ENCODE measurements around the gene NKIRAS1.

- TF ChIP-seq CSRNP3 (CRISPR knock-in tag; IDR thresholded peaks at IDR 0.05) (no peak), RARB (CRISPR knock-in tag; IDR thresholded peaks at IDR 0.05) (no peak), CSDC2 (CRISPR knock-in tag; IDR thresholded peaks at IDR 0.05) (no peak)
Measured at GRCh38 chr3:23882487-23882918, 34.3 kb downstream of the NKIRAS1 start.

Measured in SK-N-SH treated with all-trans-retinoic acid at 6 μM for 48 hours (cell line).